Kidney glomerular epithelial cell (primary cell): Measurements from ENCODE around the gene CLK3.

Source experiments
- DNase-seq: peaks from one replicate; lab custom pipeline; 2025; lab: John Stamatoyannopoulos, UW

CLK3 gene

DNA sequence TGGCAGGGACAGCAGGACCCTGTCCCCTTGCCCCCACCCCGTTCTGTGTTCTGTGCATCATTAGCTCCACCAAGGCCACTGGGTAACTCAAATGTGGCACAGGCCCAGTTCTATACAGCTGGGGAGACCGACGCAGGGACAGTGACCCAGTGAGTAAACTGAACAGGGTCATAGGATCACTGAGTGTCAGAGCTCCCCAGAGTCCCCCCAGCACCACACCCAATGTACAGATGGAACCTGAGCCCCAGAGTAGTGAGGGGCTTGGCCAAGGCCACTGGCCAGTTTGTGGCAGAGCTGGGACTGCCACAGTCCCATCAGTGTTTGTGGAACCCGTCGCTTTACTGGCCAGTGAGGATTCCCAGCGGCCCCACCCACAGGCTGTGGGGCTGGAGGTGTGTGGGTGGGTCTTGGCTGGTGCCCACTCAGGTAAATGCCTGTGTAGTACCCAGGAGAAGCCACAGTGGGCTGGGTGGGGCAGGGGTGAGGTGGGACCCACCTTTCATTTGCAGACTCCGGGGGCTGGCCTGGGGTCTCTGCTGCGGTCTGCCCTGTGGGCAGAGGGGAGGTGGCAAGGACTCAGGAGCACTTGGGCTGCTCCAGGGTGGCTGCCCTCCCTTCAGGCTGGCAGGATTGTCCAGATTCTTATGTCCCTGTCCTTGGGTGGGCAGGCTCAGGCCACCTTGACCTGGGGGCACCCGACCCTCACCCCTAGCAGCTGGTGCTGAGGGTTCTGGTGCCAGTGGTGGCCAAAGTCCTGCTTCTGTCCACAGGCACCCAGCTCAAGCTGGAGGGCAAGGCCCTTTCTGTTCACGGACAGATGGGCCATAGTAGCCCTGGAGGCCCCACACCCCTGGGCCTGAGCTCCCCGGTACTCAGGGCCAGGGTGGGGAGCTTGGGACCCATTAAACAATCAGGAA is 11.6 kb upstream of the CLK3 start:
- no peak for DNase-seq

DNA sequence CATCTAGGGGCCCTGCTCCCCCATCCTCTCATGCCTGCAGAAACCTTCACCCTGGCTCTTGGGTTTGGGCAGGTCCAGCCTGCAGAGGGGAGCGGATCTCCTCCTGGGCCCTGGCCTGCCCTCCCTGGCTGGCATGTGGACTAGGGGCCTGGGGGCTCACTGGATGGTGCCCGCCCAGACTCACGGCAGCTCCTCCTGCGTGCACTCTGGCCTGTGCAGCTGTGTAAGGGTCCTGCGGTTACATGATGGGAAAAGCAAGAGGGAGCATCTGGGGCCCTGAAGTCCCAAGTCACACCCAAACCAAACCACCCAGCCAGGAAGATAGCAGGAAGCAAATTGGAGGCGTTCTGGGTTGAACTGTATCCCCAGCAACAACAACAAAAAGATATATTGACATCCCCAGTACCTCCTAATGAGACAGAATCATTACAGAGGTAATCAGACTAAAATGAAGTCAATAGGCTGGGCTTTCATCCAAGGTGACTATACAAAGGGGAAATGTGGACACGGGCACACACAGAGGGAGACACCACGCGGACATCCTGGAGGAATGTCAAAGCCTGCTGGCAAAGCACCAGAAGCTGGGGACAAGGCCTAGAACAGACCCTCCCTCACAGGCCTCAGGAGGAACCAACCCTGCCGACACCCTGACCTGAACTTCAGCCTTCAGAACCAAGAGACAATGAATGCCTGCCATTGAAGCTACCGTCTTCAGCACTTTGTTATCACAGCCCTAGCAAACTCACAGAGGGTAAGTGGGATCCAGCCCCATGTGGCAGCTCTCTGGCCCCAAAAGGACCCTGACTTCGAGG is 10.4 kb upstream of the CLK3 start:
- no peak for DNase-seq

DNA sequence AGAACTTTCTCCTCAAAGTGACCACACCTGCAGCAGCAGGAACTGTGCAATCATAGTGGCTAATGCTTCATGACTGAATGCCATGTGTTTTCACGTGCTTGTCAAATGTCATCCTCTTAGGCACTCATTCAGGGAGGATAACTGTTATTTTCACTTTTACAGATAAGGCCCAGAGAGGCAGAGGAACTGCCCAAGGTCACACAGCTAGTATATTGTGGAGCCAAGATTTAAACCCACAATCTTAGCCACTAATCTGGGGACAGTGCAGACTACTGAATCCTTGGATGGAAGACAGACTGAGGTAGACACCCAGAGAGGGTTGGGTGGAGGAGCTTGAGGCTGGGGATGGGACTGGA is 9.9 kb upstream of the CLK3 start:
- DNase-seq = no peak

DNA sequence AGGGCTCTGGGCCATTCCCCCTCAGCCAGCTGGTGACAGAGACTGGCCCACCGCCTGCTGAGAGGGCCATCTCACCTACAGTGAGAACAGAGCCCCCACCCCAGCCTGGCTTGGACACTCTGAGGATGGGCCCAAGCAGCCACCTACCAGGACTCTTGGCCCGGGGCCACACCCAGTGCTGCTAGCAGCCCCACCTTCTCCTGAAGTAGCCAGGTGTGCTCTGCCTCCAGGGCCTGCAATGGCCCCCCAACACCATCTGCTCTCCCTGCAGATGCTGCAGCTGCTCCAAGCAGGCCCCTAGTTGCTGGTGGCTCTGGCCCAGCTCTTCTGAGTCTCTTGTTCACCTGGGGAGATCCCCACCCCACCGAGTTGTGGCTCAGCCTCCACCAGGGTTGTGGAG is 6.8 kb upstream of the CLK3 start:
- DNase-seq = no peak

DNA sequence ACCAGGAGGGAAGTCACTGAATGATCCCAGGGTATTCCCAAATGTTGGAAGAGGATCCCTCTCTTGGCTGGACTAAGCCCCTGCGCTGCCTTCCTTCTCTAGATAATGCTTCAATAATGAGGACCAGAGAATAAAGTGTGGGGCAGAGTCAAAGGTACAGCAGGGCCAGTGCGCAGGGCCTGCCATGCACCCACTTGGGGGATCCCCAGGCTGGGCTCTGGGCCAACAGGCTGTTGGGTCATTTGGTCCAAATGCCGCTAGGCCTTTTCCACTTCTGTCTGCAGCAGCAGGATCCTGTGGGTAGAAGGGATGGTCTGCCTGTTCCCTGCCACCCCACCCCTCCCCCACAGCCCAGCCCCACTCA is 5.7 kb upstream of the CLK3 start:
- DNase-seq = no peak

DNA sequence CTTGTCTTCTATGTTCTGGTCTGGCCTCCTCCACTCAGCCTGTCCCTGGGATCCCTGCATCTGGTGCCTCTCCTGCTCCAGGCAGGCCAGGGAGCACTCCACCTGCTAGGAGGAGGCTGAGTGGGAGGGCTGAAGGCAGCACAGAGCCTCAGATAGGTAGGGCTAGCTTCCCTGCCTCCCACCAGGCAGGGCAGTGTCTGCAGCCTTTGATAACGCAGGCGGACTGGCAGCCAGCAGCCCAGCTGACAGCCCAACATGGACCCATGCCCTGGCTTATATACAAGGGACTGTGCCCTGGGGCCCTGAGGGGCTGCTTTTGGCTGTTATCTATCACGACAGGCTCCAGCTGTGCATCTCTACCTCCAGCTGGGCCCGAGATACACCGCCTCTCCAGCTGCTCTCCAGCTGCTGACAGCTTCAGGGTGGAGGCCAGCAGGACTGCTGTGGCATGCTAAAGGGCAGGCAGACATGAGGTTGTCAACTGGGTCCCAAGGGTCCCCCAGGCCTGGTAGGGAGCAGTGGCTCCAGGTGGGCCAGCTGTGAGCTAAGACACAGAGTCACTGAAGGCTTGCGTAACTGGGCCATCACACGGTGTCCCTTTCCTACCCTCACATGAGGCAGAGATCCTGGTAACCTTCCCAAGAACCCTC is 5.2 kb upstream of the CLK3 start:
- no peak for DNase-seq

DNA sequence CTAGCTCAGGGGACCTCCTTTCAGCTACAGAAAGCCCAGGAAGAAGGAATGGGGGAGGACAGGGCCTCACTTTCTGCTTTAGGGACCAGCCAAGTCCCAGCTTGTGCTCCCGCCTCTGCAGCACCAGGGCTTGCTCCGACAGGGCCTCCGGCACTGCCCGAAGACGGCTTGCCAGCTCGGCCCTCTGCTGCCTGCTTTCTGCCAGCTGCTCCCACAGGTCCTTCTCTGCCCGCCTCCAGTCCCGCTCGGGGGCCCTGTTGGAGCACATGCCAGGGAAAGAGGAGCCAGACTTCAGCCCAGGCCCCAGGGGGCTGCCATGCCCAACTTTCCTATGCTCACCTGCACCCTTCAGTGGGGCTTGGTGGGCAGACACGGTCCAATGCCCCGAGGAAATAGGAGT is 4.3 kb upstream of the CLK3 start:
- DNase-seq = no peak

DNA sequence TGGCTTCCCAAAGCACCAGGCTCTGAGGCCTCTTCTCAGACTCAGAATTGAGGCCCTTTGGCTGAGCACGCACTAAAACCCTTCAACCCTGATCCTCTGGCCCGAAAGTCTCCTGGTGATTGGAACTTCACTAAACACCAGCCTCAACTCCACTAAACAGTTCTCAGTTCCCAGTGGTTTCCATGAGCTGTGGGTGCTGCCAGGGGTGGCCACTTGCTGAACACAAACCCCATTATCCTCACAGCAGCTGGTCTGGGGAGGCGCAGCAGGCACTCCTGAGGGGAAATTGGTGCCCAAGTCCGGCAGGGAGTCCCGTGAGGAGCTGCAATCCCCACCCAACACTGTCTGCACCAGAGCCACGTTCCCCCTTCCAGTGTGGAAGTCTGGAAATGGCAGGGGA is 3.8 kb upstream of the CLK3 start:
- DNase-seq = no peak

DNA sequence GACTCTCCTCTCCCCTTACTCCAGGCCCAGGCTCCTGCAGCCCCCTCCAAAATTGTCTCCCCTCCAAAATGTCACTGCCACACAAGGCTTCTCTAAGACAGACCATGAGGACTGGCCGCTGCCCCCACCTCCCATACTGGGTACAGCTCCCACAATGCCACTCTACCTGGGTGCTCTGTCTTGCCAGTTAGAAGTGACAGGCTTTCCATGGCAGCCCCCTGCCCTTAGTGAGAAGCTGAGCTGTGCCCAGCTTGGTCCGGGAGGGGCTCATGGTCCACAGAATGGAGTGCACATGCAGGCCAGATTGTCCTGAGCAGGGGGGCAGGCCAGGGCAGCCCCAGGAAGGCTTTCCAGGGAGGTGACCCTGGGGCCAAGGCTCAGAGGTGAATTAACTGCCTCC is 3.0 kb upstream of the CLK3 start:
- DNase-seq = no peak

DNA sequence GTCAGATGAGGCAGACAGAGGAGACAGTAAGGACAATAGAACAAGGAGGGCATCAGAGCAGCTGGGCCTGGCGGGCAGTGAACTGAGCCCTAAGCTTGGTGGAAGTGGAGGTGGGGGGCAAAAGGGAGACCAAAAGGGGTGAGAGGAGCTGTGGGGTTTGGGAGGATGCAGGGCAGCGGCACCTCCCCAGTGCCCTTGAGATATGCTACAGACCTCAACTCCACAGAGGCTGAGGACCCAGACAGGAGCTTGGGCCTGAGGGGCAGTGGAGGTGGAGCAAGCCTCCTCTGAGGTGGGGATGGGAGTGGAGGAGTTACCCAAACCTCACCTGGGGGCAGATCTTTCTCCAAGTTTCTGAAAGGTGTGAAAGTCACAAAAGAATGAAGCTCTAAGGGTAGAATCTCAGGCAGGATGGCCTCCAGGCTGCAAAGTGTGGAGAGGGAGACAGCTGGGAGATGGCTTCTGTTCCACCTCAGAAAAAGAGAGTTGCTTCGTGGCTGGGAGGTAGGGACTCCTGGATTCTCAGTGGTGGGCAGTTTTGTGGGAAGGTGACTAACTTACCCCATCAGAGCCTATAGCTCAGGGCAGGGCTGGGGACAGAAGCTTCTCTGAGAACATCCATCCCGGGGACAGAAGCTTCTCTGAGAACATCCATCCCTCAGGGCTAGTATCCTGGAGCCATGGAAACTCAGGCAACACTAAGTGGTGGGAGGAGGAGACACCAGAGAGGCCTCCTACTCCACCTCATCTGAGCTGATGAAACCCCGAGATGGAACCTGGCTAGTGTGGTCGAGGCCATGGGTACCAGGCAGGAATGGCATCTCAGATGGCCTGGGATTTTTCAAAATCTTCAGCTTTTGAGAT is 2.3 kb upstream of the CLK3 start:
- DNase-seq = no peak

DNA sequence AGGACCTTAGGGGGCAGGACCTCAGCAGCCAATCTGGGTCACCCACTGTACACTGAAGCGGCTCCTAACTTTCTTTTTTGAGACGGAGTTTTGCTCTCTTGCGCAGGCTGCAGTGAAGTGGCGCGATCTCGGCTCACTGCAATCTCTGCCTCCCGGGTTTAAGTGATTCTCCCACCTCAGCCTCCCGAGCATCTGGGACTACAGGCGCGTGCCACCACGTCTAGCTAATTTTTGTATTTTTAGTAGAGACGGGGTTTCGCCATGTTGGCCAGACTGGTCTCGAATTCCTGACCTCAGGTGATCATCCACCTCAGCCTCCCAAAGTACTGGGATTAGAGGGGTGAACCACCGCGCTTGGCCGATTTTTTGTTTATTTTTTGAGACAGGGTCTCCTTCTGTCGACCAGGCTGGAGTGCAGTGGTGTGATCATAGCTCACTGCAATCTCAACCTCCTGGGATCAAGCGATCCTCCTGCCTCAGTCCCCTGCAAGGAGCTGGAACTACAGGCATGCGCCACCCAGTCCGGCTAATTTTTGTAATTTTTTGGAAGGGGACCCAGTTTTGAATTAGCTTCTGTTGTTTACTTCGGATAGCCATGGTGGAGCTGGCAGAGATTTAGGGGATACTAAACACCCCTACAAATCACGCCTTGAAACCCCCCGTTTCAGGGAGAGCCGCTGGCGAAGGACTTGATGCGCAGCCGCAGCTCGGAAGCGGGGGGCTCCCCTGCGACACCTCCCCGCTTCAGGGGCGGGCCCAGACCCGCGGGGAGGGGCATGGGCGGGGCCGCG is 1.5 kb upstream of the CLK3 start:
- no peak for DNase-seq

DNA sequence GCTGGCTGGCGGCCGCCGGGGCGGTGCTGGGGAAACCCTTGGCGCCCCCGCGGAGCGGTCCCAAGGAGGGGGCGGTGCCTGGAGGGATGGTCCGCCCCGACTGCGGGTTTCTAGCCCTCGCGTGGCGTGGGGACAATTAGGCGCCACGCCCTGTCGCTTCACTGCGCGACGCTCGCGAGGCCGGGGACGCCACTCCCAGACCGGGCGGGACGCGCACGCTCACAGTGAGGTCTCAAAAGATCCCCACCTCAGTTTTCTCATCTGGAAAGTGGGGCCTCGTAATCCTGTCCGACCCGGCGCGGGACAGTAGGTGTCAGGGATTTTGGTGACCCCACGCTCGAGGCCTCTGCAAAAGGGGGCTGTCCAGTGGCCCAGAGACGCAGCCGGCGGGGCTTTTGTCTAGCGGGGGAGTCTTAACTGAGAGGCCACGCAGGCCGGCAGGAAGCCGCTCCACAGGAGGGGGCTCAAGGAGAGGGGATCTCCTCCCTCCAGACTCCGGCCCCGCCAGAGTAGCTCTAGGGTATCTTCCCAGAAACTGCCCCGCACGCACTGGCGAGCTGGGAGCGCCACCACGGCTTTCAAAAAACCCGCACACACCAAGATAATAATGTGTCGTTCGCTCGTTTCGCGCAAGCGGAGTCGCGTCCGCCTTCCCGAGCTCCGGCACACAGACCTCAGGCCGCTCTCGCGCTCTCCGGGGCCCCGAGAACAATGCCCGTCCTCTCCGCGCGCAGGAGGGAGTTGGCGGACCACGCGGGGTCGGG is 710 bp upstream of the CLK3 start:
- peak; percentile 47 for DNase-seq

DNA sequence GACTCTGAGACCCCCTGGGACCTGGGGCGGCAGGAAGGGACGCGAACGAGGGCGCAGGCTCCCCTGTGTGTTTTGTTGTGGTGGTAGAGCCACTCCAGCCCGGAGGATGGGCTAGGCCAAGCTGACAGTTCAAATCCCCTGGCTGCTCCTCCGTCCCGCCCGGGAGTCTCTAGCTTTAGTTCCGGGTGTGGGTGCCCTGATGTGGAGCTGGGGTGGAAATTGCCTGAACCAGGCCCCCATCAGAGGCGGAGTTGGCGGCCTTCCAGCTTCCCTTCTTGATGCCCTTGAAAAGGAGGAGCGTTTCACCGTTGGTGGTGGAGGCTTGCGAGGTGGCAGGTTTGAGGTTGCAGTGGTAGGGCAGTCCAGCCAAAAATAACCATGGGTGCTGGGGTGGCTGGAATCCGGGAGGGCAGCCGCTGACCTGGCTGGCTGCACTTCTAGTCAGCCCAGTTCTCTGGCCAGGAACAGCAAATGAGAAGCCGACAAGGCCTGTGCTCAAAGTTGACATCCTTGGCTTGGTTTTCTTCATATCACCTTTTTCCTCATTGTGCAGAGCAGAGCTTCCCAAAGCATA is 817 bp downstream of the CLK3 start:
- DNase-seq = peak; percentile 45

DNA sequence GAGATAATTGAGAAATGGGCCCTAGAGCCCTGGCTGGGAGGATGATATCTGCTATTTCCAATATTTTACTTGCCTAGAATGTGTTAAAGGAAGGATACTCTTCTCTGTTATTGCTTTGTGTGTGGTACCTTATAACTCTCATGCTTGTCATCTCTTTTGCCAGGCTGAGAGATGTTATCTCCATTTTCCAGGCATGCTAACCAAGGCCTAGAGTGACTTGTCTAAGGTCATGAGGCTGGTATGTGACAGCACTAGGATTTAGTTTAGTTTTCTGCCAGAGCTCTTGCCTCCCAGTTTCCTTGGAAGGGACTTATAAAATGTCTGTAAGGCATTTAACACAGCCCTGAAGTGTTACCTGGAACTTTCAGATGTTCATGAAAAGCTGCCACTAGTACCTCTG is 1.4 kb downstream of the CLK3 start:
- no peak for DNase-seq

DNA sequence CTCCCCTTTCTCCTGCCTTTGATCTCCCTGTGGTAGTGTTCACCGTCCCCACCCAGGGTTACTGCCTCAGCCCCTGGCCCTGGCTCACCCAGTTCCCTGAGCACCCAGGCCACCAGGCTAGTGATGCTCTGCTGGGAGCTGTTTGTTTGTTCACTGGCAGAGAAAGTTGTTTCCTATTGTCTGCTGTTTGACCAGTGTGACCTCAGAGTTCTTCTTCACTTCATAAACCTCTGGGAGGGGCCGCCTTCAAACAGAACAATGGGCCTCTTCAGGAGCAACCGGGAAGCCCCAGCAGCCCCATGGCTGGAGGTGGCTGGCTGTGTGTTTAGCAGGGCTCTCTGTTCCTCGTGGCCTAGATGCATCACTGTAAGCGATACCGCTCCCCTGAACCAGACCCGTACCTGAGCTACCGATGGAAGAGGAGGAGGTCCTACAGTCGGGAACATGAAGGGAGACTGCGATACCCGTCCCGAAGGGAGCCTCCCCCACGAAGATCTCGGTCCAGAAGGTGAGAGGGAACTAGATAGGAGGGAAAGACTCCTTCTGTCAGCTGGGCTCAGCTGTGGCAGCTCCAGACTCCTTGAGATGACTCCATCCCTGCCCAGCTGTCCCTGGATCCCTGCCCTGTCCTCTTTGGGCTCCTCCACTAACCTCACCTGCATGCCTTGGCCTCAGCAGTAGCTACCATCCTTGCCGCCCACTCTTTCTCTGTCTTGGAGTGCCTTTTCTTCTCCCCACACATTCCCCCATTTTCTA is 3.4 kb downstream of the CLK3 start:
- DNase-seq = no peak

DNA sequence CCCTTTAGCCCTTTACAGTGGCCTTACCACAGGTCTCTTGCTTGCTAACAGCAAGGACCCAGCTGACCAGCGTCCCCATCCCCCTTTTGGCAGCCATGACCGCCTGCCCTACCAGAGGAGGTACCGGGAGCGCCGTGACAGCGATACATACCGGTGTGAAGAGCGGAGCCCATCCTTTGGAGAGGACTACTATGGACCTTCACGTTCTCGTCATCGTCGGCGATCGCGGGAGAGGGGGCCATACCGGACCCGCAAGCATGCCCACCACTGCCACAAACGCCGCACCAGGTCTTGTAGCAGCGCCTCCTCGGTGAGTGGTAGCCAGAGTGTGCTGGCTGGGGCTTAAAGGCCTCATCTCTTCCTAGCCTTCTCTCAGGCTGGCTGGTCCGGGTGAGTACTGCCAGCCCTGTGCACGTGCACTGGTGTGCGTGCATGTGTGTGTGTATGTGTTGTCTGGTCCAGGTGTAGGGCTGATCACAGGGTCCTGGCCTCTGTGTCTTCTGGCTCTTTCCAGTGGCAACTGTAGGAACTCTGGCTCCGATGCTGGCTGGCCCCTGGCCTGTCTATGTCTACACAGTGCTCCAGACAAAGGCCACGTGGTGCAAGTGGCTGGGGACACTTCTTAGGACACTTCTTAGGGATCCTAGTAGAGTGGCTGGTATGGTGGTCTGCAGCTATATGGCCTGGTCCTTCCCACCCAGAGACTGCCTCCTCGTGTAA is 4.4 kb downstream of the CLK3 start:
- no peak for DNase-seq

DNA sequence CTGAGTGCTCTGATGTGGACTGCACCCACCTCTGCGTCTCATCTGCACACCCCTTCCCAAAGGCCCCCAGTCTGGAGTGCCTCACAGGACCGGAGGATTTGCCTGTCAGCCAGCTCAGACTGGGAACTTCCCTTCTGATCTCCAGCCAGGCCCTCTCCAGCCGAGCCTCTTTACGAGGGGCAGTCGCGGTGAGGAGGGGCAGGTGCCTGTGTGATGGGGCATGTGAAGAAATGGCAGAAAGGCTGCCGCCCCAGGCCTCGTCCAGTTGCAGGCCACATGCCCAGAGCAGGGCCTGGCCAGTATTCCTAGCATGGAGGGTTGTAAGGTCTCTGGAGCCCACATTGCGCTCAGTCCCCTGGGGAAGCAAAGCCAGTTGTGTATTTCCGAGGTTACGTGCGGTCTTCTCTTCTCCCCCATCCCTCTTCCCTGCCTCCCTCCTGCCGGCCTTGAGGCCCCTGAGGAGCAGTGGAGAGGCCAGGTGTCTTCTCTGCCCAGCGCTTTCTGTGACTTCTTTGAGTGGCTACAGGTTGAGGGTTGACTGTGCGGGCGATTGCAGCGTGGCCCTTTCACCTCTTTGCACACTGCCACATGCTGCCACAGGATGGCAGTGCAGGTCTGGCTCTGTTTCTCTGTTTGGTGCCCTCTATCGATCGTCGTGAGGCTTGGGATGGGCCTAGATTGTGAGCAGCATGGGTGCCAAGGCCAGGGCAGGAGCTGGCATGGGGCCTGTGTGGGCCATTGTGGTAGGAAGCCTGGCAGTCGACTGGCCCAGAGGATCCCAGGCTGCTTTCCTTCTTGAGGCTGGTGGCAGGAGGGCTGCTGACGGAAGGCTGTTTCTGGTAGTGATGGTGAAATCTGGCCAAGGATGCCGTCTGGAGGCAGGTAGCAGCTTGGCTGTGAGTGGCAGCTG is 5.3 kb downstream of the CLK3 start:
- peak; percentile 66 for DNase-seq

DNA sequence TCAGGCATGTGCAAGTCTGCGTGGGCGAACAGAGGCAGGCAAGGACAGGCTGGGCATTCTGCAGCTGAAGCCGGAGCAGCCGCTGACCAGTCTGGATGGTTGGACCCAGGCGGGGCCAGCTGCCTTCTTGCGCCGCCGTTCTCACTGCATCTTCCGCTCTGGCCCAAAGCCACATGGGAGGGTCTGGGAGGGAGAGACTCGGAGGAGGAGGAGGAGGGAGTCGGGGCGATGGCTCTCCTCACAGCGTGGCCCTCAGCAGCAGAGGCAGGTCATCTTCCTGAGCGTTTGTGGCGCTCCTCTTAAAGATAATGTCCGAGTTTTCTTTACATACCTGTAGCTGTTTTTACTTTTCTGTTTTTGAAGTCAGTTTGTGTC is 5.9 kb downstream of the CLK3 start:
- no peak for DNase-seq
